PC-3 (cell line): ENCODE data around the gene PGAM1.

Experiments used
- EZH2 ChIP-seq: fragments of 300-600 bp; sonication (generic); IDR thresholded peaks from one replicate; pipeline ENCODE4 v1.6.1; 2017; ENCODE audit warnings: antibody characterized with exemption, mild to moderate bottlenecking, low read length; ENCODE audit not compliant: unreplicated experiment
- TF ChIP-seq, protein P1 (sequence below): fragments of 300-600 bp; sonication (generic); conservative IDR thresholded peaks from 2 replicates; pipeline ENCODE4 v1.5.1; 2017; ENCODE audit warnings: antibody characterized with exemption, low read depth, mild to moderate bottlenecking, low read length

DNA sequence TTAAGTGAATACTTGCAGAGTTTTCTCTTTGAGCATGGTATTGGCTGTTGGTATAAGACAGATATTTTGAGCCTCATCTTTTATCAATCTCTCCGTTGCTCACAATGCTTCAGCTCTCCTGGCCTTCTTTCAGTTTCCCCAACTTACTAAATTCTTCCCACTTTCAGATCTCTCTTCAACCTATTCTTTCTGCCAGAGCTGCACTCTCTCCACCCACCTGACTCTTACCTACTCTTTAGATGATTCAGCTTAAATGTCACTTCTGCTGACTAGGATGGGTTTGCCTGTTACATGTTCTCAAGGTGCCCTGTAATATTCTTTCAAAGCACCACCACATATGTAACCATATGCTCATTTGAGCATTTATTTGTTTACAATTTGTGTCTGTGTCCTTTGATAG lies 18.2 kb downstream of the PGAM1 start:
- TF ChIP-seq, protein P1, sequence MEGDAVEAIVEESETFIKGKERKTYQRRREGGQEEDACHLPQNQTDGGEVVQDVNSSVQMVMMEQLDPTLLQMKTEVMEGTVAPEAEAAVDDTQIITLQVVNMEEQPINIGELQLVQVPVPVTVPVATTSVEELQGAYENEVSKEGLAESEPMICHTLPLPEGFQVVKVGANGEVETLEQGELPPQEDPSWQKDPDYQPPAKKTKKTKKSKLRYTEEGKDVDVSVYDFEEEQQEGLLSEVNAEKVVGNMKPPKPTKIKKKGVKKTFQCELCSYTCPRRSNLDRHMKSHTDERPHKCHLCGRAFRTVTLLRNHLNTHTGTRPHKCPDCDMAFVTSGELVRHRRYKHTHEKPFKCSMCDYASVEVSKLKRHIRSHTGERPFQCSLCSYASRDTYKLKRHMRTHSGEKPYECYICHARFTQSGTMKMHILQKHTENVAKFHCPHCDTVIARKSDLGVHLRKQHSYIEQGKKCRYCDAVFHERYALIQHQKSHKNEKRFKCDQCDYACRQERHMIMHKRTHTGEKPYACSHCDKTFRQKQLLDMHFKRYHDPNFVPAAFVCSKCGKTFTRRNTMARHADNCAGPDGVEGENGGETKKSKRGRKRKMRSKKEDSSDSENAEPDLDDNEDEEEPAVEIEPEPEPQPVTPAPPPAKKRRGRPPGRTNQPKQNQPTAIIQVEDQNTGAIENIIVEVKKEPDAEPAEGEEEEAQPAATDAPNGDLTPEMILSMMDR, result no peak
- no peak for TF ChIP-seq EZH2
